C4-2B (cell line): ENCODE data around the gene FSTL4.

Experiments used
- CTCF ChIP-seq: fragments of 450-650 bp; conservative IDR thresholded peaks from 2 replicates; pipeline ENCODE4 v1.5.1; 2017; ENCODE audit warnings: mild to moderate bottlenecking
- ZFX ChIP-seq: fragments of 450-650 bp; IDR thresholded peaks from 2 replicates; pipeline ENCODE4 v1.6.1; 2017

DNA sequence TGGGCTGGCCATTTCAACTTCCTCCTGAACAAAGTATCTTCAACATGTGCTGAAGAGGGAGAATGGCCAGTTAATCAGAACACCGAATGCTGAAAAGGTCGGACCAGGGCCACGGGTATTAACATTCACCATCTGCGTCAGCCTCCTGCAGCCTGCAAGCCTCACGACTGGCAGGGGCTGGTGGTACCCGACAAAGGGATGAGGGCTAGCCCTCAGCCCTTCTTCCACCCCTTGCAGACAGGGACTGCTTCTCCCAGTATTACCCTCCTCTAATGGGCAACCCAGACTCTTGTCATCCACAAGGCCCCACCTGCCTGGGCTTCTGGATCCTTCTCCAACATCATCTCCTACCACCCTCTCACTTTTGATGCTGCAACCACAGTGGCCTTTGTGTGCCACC lies 246.6 kb downstream of the FSTL4 start:
- TF ChIP-seq CTCF = no peak
- TF ChIP-seq ZFX = no peak
